Vagina (tissue), 2 donors: Measurements from ENCODE around the gene LPP. TPM values are rescaled to one million over a fixed set of nuclear protein-coding genes. Genes with fewer than 3 reads are reported as not detected.

ENCODE experiments used
- DNase-seq, 2 donors: peaks; one replicate each; pipeline ENCODE4 v3.0.0-alpha.2; 2017; ENCODE audit errors: extremely low spot score in 2 of 2
- H3K27ac ChIP-seq: fragments of 200-600 bp; sonication (generic); one replicate; pipeline ENCODE4 v1.5.1; 2019
- H3K27me3 ChIP-seq: fragments of 200-600 bp; sonication (generic); one replicate; pipeline ENCODE4 v1.5.1; 2019
- H3K36me3 ChIP-seq, 2 donors: fragments of 200-600 bp; sonication (generic); one replicate each; pipeline ENCODE4 v1.5.1; 2017 to 2019
- H3K4me1 ChIP-seq: fragments of 200-600 bp; sonication (generic); one replicate; pipeline ENCODE4 v1.5.1; 2019
- H3K4me3 ChIP-seq, 2 donors: fragments of 200-600 bp; sonication (generic); 1 replicate in 1 of 2; 2 replicates in 1 of 2; pipeline ENCODE4 v1.5.1; 2016 to 2019
- H3K9me3 ChIP-seq: fragments of 200-600 bp; sonication (generic); one replicate; pipeline ENCODE4 v1.5.1; 2019
- CTCF ChIP-seq, 3 experiments: fragments of 450-650 bp in 2 of 3; fragments of 200-600 bp in 1 of 3; sonication (generic) in 1 of 3; IDR thresholded peaks; one replicate each; pipeline ENCODE4 v1.5.1; 2017 to 2019; ENCODE audit warnings: antibody characterized with exemption in 3 of 3, mild to moderate bottlenecking in 2 of 3, moderate library complexity in 2 of 3
- POLR2A ChIP-seq, 2 donors: fragments of 450-650 bp; IDR thresholded peaks; one replicate each; pipeline ENCODE4 v1.6.1; 2017; ENCODE audit warnings: antibody characterized with exemption in 2 of 2, mild to moderate bottlenecking in 2 of 2, moderate library complexity in 2 of 2
- POLR2AphosphoS5 ChIP-seq, 2 donors: sonication (generic); formaldehyde crosslinking; IDR thresholded peaks; one replicate each; pipeline ENCODE4 v1.9.0; 2017; ENCODE audit warnings: antibody characterized with exemption in 2 of 2, mild to moderate bottlenecking in 2 of 2, low read depth in 1 of 2; ENCODE audit not compliant: insufficient read depth in 1 of 2
- intact Hi-C: fragments of 100-400 bp; cut with DNase I; formaldehyde crosslinking; loops from one replicate; pipeline ENCODE4 v1.15.1; 2023
- total RNA-seq: library from RNA; depleted of rRNA; stranded (reverse); fragments of >200 nt; gene quantifications from one replicate; pipeline ENCODE4 v1.2.3, GENCODE V29; 2016

LPP gene
- total RNA-seq, 1 donor from 2014 or later: 248 TPM

- intact Hi-C loops: no loop called here
- Histone ChIP-seq H3K9me3 (no peaks in the 10 kb centered on the region), H3K4me1 (peaks cover 33% of the 10 kb centered on the region), H3K4me3 (no peak overlapping the region), H3K27me3 (no peaks in the 10 kb centered on the region), H3K27ac (peak overlapping the region; percentile 7), H3K36me3 (no peaks in the 10 kb centered on the region)
- no peak for DNase-seq
- TF ChIP-seq CTCF (IDR thresholded peaks at IDR 0.05) (no peak), POLR2AphosphoS5 (IDR thresholded peaks at IDR 0.05; ENCODE audit: insufficient read depth in 1 of 2, low read depth in 1 of 2) (no peak)
Observed at GRCh38 chr3:188472336-188472735, 318.4 kb downstream of the LPP start.

DNA sequence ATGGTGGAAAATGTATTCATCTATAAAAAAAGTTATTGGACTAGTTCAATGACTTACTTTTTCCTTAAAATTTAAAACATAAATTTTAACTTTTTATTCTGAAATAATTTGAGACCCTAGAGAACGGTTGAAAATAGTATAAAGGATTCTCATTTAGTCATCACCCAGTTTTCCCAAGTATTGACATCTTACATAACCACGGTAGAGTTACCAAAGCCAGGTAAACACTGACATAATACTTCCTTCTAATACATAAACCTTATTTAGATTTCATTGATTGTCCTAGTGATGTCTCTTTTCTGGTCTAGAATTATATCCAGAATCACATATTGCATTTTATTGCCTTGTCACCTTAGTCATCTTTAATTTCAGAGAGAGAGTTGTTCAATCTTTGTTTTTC, 319.1 kb downstream of the LPP start:
- TF ChIP-seq CTCF (IDR thresholded peaks at IDR 0.05): no peak
- no peak for TF ChIP-seq POLR2A (IDR thresholded peaks at IDR 0.05)
- no peak for TF ChIP-seq POLR2AphosphoS5 (IDR thresholded peaks at IDR 0.05; ENCODE audit: insufficient read depth in 1 of 2, low read depth in 1 of 2)
- intact Hi-C loops: no loop called here
- no peak for DNase-seq
- Histone ChIP-seq H3K27me3 (no peaks in the 10 kb centered on the region), H3K9me3 (no peaks in the 10 kb centered on the region), H3K27ac (no peak overlapping the region), H3K4me3 (no peak overlapping the region), H3K36me3 (no peaks in the 10 kb centered on the region), H3K4me1 (peaks cover 26% of the 10 kb centered on the region)

GRCh38 chr3:188473591-188474288, 319.8 kb downstream of the LPP start:
- no peaks in the 10 kb centered on the region for H3K36me3 ChIP-seq
- DNase-seq: no peak
- TF ChIP-seq POLR2AphosphoS5 (IDR thresholded peaks at IDR 0.05; ENCODE audit: insufficient read depth in 1 of 2, low read depth in 1 of 2) (no peak), CTCF (IDR thresholded peaks at IDR 0.05) (no peak), POLR2A (IDR thresholded peaks at IDR 0.05) (no peak)
- H3K9me3 ChIP-seq: no peaks in the 10 kb centered on the region
- intact Hi-C loops: no loop called here
- no peaks in the 10 kb centered on the region for H3K27me3 ChIP-seq
- peaks cover 19% of the 10 kb centered on the region for H3K4me1 ChIP-seq
- H3K4me3 ChIP-seq: no peak overlapping the region
- no peak overlapping the region for H3K27ac ChIP-seq

DNA sequence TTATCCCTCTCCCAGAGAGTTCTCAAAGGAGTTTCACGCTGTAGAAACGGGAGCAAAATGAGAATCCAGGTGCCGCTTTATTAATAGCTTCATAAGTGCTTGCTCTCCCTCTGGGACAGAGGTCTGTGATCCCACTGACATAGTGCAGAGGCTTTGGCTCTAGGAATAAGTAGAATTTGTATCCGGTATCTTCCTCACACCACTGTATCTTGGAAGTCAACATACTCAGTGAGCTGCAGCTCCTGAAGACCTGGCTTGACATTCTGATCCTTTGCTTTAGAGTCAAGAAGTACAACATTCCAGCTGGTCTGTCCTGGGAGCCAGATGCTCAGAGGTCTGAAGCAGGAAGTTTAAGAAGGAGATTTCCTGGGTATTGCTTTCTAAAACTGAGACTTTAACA, 323.0 kb downstream of the LPP start:
- peaks cover 9% of the 10 kb centered on the region for H3K4me1 ChIP-seq
- no peak overlapping the region for H3K27ac ChIP-seq
- no peak for TF ChIP-seq CTCF (IDR thresholded peaks at IDR 0.05)
- TF ChIP-seq POLR2A (IDR thresholded peaks at IDR 0.05): no peak
- TF ChIP-seq POLR2AphosphoS5 (IDR thresholded peaks at IDR 0.05; ENCODE audit: insufficient read depth in 1 of 2, low read depth in 1 of 2): no peak

DNA sequence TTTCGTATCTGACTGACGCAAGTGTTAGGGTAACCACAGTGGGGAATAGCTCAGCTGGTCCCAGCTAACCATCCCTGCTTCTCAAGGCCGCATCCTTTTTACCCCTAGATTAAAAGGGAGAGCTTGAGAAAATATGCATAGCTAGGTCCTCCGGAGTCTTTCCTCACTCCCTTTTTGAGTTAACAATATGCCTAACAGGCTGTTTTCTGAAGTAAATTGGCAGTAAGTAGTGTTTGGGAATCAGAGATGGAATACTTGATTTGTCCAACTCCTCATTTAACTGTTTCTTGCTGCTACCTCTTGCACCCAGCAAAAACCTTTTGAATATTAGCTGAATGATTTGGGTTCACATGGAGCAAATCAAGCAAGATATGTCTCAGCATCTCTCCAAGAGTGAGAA, 326.1 kb downstream of the LPP start:
- Histone ChIP-seq H3K27me3 (no peaks in the 10 kb centered on the region), H3K4me3 (no peak overlapping the region), H3K4me1 (peaks cover 4% of the 10 kb centered on the region), H3K9me3 (no peaks in the 10 kb centered on the region), H3K36me3 (peaks cover 0 to 5% of the 10 kb centered on the region in 2 donors), H3K27ac (no peak overlapping the region)
- no peak for TF ChIP-seq POLR2A (IDR thresholded peaks at IDR 0.05)
- no peak for TF ChIP-seq POLR2AphosphoS5 (IDR thresholded peaks at IDR 0.05; ENCODE audit: insufficient read depth in 1 of 2, low read depth in 1 of 2)
- TF ChIP-seq CTCF (IDR thresholded peaks at IDR 0.05): no peak
- no peak for DNase-seq
- intact Hi-C loops: no loop called here

More for the DNA sequence above, 323.0 kb downstream of the LPP start:
- H3K27me3 ChIP-seq: no peaks in the 10 kb centered on the region
- no peak overlapping the region for H3K4me3 ChIP-seq
- H3K9me3 ChIP-seq: no peaks in the 10 kb centered on the region
- intact Hi-C loops: no loop called here
- H3K36me3 ChIP-seq: no peaks in the 10 kb centered on the region
- DNase-seq: no peak
